ENCODE results near the gene MMP13. TPM values are rescaled to one million over a fixed set of nuclear protein-coding genes. Genes with fewer than 3 reads are reported as not detected.

The MMP13 gene
- total RNA-seq, 1 donor from 2014 or later: not detected

GRCh38 chr11:102926961-102927623 is 28.4 kb downstream of the MMP13 start:
- Mint-ChIP-seq H3K4me3 (no peak overlapping the region), H3K4me1 (no peaks in the 10 kb centered on the region), H3K9me3 (no peaks in the 10 kb centered on the region), H3K36me3 (ENCODE audit: low read depth) (no peaks in the 10 kb centered on the region), H3K27ac (no peak overlapping the region), H3K27me3 (peaks cover 2% of the 10 kb centered on the region)
- ChIA-PET POLR2A (no interaction called here), CTCF (no interaction called here)
- TF ChIP-seq CTCF (IDR thresholded peaks at IDR 0.05): no peak
- DNase-seq: no peak
- intact Hi-C loops (cut with micrococcal nuclease): no loop called here
- no peak for ATAC-seq (ENCODE audit: low read depth)

- Mint-ChIP-seq H3K4me1 (peaks cover 3% of the 10 kb centered on the region), H3K27ac (no peak overlapping the region), H3K36me3 (ENCODE audit: low read depth) (no peaks in the 10 kb centered on the region), H3K4me3 (no peak overlapping the region), H3K27me3 (peaks cover 2% of the 10 kb centered on the region), H3K9me3 (no peaks in the 10 kb centered on the region)
- ChIA-PET POLR2A (no interaction called here), CTCF (no interaction called here)
- DNase-seq: no peak
- ATAC-seq (ENCODE audit: low read depth): no peak
- intact Hi-C loops (cut with micrococcal nuclease): no loop called here
- TF ChIP-seq CTCF (IDR thresholded peaks at IDR 0.05): no peak
Measured at GRCh38 chr11:102926517-102926916, 29.0 kb downstream of the MMP13 start.

- ATAC-seq (ENCODE audit: low read depth) (no peak), DNase-seq (no peak)
Measured at GRCh38 chr11:102925988-102926387, 29.5 kb downstream of the MMP13 start.

GRCh38 chr11:102924851-102925380 is 30.6 kb downstream of the MMP13 start:
- Mint-ChIP-seq H3K4me1 (peaks cover 16% of the 10 kb centered on the region), H3K27me3 (no peaks in the 10 kb centered on the region), H3K36me3 (ENCODE audit: low read depth) (no peaks in the 10 kb centered on the region), H3K4me3 (no peak overlapping the region), H3K27ac (no peak overlapping the region), H3K9me3 (no peaks in the 10 kb centered on the region)
- no peak for ATAC-seq (ENCODE audit: low read depth)
- TF ChIP-seq CTCF (IDR thresholded peaks at IDR 0.05): no peak
- intact Hi-C loops (cut with micrococcal nuclease): no loop called here
- POLR2A ChIA-PET: no interaction called here
- DNase-seq: no peak
- CTCF ChIA-PET: no interaction called here

More at GRCh38 chr11:102925988-102926387, 29.5 kb downstream of the MMP13 start:
- Mint-ChIP-seq H3K4me1 (peaks cover 5% of the 10 kb centered on the region), H3K27me3 (peaks cover 2% of the 10 kb centered on the region), H3K27ac (no peak overlapping the region), H3K36me3 (ENCODE audit: low read depth) (no peaks in the 10 kb centered on the region), H3K9me3 (no peaks in the 10 kb centered on the region), H3K4me3 (no peak overlapping the region)
- intact Hi-C loops (cut with micrococcal nuclease): no loop called here
- ChIA-PET POLR2A (no interaction called here), CTCF (no interaction called here)
- no peak for TF ChIP-seq CTCF (IDR thresholded peaks at IDR 0.05)

- no peak for ATAC-seq (ENCODE audit: low read depth)
Measured at GRCh38 chr11:102921587-102922220, 33.8 kb downstream of the MMP13 start.

More at GRCh38 chr11:102921587-102922220, 33.8 kb downstream of the MMP13 start:
- Mint-ChIP-seq H3K27ac (no peak overlapping the region), H3K36me3 (ENCODE audit: low read depth) (no peaks in the 10 kb centered on the region), H3K27me3 (no peaks in the 10 kb centered on the region), H3K4me1 (peaks cover 19% of the 10 kb centered on the region), H3K9me3 (no peaks in the 10 kb centered on the region), H3K4me3 (no peak overlapping the region)
- no peak for TF ChIP-seq CTCF (IDR thresholded peaks at IDR 0.05)
- ChIA-PET CTCF (no interaction called here), POLR2A (no interaction called here)
- intact Hi-C loops (cut with micrococcal nuclease): no loop called here
- no peak for DNase-seq
